NOMO-1 treated with dmso at 0.1 percent for 144 hours (cell line): ENCODE measurements around the gene SNAP91.
A peak's percentile ranks its signal among the peaks of the same experiment; 100 is the strongest.
"Not testable (repeated sequence)": the region's sequence is repeated elsewhere in the genome, so short reads cannot be mapped to it uniquely, and the experiment has no call there.

Source experiments
- DNase-seq: peaks from one replicate; lab custom pipeline; 2025; ENCODE audit not compliant: unreplicated experiment; lab: John Stamatoyannopoulos, UW

SNAP91 gene

DNA sequence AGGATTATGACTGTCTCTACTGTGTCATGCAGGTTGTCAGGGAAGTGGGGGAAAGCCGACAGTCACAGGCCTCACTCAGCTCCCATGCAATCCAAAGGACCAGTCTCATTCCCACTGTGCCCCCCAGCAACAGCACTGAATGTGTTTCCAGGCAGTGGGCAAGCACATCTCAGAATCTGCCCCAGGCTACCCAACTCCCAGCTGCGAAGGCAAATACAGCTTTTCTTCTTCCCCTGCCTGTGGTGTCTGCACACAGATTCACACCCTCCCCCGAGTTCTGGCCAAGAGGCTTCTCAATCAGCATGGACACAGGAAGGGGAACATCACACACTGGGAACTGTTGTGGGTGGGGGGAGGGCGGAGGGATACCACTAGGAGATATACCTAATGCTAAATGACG, 75.3 kb downstream of the SNAP91 start:
- DNase-seq = no peak

DNA sequence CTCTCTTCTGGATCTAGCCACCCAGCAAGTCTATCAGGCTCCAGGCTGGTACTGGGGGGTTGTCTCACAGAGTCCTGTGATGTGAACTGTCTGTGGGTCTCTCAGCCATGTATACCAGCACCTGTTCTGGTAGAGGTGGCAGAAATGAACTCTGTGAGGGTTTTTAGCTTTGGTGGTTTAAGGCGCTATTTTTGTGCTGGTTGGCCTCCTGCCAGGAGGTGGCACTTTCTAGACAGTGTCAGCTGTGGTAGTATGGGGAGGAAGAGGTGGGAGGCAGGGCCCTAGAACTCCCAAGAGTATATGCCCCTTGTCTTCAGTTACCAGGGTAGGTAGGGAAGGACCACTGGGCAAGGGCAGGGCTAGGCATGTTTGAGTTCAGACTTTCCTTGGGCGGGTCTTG, 75.8 kb downstream of the SNAP91 start:
- DNase-seq = no peak

GRCh38 chr6:83629908-83630307, 79.0 kb downstream of the SNAP91 start:
- DNase-seq = not testable (repeated sequence)

DNA sequence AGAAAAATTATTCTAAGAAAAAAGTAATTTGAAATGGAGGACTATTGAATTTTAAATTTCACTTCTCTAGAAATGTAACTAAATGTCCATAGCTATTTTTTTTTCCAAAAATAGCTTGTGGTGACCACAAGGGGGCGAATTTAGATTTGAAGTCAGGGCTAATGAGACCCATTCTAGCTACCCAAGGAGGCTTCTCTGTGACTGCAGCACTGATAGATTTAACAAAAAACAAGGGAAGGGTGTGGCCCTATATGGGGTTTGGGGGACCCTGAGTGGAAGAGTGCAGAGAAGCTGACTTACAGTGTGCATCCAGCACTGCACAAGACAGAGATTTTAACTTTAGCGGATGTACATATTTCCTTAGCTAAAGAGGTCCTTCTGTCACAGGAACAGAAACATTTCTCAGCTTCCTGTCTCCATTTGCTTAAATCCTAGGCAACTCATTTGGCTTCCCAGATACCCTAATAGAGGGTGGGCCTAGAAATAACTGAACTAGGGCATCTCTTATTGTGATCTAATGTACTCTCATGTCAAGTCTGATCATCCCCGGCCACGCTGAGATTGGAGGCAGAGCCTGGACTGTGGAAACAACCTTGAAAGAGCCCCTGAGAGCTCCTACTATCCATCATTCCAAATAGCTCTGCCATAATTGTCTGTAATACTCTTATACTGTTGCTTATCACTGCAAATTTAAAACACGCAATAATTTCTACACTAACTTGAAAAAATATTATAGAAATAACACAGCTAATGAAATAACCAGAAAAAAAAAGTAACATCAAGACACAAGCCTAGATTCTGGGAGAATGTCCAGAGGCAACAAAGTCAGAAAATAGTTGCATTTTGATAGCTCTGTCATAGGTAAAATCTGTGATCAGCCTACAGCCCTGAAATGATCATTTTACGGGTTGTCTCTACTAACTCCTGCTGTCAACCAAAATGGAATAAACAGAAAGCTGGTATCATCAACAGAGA, 93.6 kb downstream of the SNAP91 start:
- DNase-seq = peak; percentile 33

DNA sequence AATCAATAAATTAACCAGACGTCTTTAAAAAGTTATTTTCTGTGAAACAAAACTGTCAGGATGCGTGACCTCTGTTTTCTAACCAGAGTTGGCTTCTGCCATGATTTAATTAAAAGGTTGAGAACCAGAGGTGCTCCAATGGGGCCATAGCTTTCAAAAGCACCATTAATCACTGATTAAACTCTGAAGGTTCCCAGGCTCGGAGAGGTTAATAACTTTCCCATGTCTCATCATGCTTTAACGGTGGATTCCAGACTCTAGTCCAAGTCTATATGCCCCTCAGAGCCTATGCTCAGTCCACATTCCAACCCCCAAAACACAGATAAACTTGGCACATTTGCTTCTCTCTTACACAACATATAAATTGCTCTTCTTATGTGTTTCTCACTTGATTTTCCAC, 95.5 kb downstream of the SNAP91 start:
- DNase-seq = no peak

GRCh38 chr6:83609248-83609647, 99.7 kb downstream of the SNAP91 start:
- no peak for DNase-seq

GRCh38 chr6:83605517-83605916, 103.4 kb downstream of the SNAP91 start:
- no peak for DNase-seq

DNA sequence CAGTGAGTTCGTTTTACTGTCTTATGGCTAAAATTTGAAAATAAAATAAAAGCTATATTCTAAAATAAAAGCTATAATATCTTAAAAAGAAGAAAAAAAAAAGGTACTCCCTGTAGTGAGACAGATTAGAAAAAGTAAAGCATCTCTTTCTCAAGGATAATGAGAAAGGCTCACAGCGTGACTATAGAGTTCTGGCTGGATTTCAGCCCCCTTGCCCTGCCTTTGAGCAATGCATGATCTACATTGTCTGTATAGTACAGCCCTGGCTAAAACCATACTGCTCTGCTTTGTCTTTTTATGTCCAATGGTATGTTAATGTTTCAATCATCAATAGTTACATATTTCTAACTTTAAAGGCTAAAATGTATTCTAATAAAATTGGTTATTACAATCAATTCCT, 105.3 kb downstream of the SNAP91 start:
- no peak for DNase-seq

- DNase-seq = no peak
These were observed 107.8 kb downstream of the SNAP91 start for GRCh38 chr6:83601119-83601518.

GRCh38 chr6:83600459-83600858, 108.4 kb downstream of the SNAP91 start:
- DNase-seq = no peak

- no peak for DNase-seq
These were observed 111.4 kb downstream of the SNAP91 start for GRCh38 chr6:83597511-83597910.

GRCh38 chr6:83597051-83597450, 111.8 kb downstream of the SNAP91 start:
- DNase-seq = no peak

DNA sequence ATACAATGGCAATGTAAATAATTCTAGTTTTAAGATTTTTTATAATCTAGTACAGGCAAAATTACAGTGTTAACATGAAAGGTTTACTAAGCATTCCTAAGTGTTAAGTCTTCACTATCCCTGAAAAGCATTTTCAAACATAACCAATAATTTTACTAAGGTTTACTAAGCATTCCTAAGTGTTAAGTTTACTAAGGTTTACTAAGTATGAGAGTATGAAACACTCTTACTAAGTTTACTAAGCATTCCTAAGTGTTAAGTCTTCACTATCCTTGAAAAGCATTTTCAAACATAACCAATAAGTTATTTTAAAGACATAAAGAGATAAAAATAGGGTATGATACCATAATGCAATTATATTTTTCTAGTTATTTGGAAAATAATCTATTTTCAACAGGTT, 114.0 kb downstream of the SNAP91 start:
- DNase-seq = no peak

DNA sequence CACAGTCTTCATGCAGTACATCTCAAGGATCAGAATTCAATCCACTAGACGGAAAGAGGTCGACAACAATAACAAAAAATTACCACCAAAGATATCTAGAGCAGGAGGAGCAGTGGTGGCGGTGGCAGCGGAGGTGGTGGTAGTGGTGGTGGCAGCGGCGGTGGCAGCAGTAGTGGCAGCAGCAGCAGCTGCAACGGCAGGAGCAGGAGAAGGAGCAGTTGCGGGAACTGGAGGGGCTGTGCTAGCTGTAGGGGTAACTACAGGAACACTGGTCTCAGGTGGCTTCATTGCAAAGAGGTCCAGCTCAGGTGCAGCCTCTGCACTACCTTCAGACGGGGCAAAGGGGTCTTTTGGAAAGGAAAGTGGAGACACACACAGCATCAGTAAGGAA, 115.5 kb downstream of the SNAP91 start:
- DNase-seq = no peak

GRCh38 chr6:83592770-83593394, 116.0 kb downstream of the SNAP91 start:
- peak; percentile 8 for DNase-seq

DNA sequence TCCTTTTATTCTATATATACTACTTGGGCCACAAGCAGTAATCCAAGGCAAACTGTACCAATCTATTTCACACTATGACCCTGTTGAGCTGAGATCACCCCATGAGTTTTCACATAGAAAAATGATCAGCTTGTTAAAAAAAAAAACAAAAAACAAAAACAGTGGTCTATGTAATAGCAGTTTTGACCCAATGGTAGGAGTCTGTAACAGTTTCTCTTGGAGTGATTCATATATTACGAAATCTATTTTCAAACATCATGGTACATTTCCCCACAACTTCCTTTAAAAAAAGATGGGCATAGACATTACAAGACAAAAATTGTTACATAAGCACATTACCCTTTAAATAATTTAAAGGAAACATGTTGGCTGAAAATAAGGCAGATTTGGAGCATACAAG, 118.5 kb downstream of the SNAP91 start:
- DNase-seq = peak; percentile 32

DNA sequence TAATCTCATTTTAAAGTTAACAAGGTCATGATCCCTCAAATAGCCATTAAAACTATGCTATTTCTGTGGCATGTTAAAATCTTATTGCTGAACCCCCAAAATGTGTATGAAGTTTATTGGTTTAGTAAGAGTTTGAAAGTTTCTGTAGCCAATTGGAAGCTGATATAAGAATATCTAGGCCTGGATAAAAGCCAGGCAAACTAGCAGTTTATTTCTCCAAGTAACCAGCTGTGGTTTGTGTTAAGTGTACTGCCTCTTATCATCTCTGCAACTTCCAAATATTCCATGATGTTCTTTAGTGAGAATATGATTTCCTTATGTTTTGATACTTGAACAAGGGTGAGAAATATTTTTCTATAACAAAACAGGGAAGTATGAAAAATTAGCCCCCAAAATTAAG, 119.8 kb downstream of the SNAP91 start:
- DNase-seq = no peak

DNA sequence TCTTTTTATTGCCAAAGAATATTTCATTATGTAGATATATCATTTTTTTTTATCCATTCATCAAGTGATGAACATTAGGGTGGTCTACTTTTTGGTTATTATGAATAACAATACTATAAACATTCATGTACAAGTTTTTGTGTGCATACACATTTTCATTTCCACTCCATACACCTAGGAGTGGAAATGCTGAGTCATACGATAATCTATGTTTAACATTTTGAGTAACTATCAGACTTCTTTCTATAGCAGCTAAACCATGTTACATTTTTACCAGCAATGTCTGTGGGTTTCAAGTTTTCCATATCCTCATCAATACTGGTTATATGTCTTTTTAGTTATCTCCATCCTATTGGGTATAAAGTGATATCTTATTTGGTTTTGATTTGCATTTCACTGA, 130.8 kb downstream of the SNAP91 start:
- no peak for DNase-seq

- no peak for DNase-seq
These were observed 134.1 kb downstream of the SNAP91 start for GRCh38 chr6:83574783-83575182.

- DNase-seq = not testable (repeated sequence)
These were observed 137.2 kb downstream of the SNAP91 start for GRCh38 chr6:83571663-83572185.

DNA sequence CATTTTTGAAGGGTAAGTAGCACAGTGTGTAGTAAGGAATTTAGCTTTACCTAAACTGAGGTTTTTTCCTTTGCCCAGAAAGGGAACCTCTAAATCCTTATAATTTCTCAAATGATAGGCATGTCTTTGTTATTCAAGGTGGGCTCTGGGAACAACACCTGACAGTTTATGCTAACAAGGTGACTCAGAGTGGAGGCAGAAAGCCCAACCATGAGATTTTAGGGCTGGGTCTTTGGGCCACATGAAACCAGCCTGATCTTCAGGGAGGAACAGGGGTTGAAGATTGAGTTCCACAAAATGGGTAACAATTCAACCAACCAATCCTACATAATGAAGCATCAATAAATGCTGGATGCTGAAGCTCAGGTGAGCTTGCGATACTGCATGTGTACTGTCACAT, 149.9 kb downstream of the SNAP91 start:
- DNase-seq = no peak

DNA sequence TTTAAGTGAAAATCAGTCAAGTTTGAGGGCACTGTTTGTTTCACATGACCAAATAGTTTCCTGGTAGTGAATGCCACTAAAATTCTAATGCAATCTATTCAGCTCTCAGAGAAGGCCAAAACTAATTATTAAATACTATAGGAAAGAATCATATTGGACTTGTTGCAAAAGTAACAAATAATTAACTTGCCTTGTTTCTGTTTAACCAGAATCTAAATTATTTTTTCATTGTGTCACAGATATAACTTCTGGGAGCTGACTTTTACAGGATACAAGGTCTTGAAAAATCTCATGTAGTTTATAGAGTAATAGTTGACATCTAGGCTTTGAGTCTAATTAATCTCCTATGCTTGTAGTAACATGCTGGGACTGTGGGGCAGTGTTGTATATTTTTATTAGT, 152.0 kb downstream of the SNAP91 start:
- no peak for DNase-seq
